Psoas muscle (tissue), 8 donors: ENCODE results near the gene TEX50. TPM values are rescaled to one million over a fixed set of nuclear protein-coding genes. Genes with fewer than 3 reads are reported as not detected.

Experiments used
- ATAC-seq, 4 donors: fragments of 200-7000 bp; cut with Tn5 transposase; one replicate each; pipeline ENCODE4 v1.9.1; 2020; ENCODE audit warnings: moderate library complexity in 3 of 4, mild to moderate bottlenecking in 2 of 4
- DNase-seq, 2 donors: peaks; one replicate each; pipeline ENCODE4 v3.0.0-alpha.2; 2020
- H3K27ac ChIP-seq: fragments of 200-600 bp; one replicate; pipeline ENCODE4 v1.8.0; 2022
- H3K27me3 ChIP-seq, 3 donors: fragments of 200-600 bp in 1 of 3; one replicate each; pipeline versions ENCODE4 v1.6.1 to v1.8.0; 2013 to 2022; ENCODE audit warnings: low read length in 2 of 3, mild to moderate bottlenecking in 2 of 3, moderate library complexity in 1 of 3; ENCODE audit not compliant: insufficient read depth in 3 of 3
- H3K36me3 ChIP-seq, 2 donors: fragments of 200-600 bp in 1 of 2; one replicate each; pipeline versions ENCODE4 v1.6.1 to v1.8.0; 2013 to 2022; ENCODE audit warnings: low read depth in 1 of 2, mild to moderate bottlenecking in 1 of 2, moderate library complexity in 1 of 2; ENCODE audit not compliant: insufficient read depth in 1 of 2
- H3K4me1 ChIP-seq: fragments of 200-600 bp; one replicate; pipeline ENCODE4 v1.8.0; 2022
- H3K4me3 ChIP-seq: fragments of 200-600 bp; one replicate; pipeline ENCODE4 v1.8.0; 2022; ENCODE audit warnings: mild to moderate bottlenecking
- H3K9me3 ChIP-seq: fragments of 200-600 bp; one replicate; pipeline ENCODE4 v1.8.0; 2022
- WGBS, 3 donors: extraction: QIAGEN DNeasy Blood & Tissue Kit; methylation state at CpG; one replicate each; pipeline versions ENCODE4 v1.1.6 to v1.1.7; 2013; 5-methylcytosine and 5-hydroxymethylcytosine counted together
- intact Hi-C, 2 donors: fragments of 100-400 bp; cut with DNase I; formaldehyde crosslinking; loops; one replicate each; pipeline versions ENCODE4 v1.11.0 to v1.14.2; 2022
- polyA plus RNA-seq, 3 donors: library from polyadenylated mRNA; stranded (reverse); fragments of 200-250 nt; gene quantifications; one replicate each; pipeline ENCODE4 v1.2.3, GENCODE V29; 2013
- total RNA-seq, 4 donors: library from RNA; stranded (reverse); fragmentation: NEBNext Ultra II Directional in 2 of 4; extraction: Animal tissue kit (Norgen Biotek cat#: 25700) in 2 of 4; gene quantifications; one replicate each; pipeline versions ENCODE4 v1.2.1 to v1.2.4, GENCODE V29; 2021 to 2023
- TF ChIP-seq, protein P1 (sequence below): fragments of 200-600 bp; IDR thresholded peaks from one replicate; pipeline ENCODE4 v1.8.0; 2022; ENCODE audit warnings: antibody characterized with exemption
- donor health status: healthy with polysubstance abuse.
- donor health status: DM: no; HTN: no; CAD: no; lungs with moderate emphysema.
- donor health status: Bipolar disorder and iron deficiency.
- donor health status: healthy.
- donor health status: DM: yes; HTN: yes; CAD: no.
- donor health status: DM: no; HTN: no; CAD: no.
- donor health status: DM: no; HTN: no; CAD: no.
- donor health status: DM: yes; HTN: yes; CAD: no.

Gene TEX50
- total and polyA plus RNA-seq, 7 donors, result not detected

DNA sequence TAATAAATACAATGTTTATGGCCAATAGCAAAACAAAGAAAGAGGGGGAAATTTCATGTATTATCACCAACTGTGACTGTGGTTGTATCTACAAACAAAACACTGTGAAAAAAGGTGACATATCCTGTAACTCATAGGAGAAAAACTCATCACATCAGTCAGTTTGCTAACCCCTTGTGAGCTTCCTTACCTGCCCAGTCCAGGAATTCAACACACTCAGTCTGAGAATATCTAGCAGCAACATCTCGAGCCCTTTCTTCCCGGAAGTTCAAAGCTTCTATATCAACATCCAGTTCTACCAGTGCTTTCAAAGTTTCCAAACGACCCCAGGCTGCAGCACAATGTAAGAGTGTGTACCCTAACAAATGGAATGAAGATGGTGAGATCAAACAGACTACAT lies 11.5 kb downstream of the TEX50 start:
- intact Hi-C loops, result no loop called here
- Histone ChIP-seq H3K27ac (no peak overlapping the region), H3K27me3 (no peaks in the 10 kb centered on the region), H3K4me1 (no peaks in the 10 kb centered on the region), H3K9me3 (no peaks in the 10 kb centered on the region), H3K36me3 (no peaks in the 10 kb centered on the region), H3K4me3 (no peak overlapping the region)
- TF ChIP-seq, protein P1, sequence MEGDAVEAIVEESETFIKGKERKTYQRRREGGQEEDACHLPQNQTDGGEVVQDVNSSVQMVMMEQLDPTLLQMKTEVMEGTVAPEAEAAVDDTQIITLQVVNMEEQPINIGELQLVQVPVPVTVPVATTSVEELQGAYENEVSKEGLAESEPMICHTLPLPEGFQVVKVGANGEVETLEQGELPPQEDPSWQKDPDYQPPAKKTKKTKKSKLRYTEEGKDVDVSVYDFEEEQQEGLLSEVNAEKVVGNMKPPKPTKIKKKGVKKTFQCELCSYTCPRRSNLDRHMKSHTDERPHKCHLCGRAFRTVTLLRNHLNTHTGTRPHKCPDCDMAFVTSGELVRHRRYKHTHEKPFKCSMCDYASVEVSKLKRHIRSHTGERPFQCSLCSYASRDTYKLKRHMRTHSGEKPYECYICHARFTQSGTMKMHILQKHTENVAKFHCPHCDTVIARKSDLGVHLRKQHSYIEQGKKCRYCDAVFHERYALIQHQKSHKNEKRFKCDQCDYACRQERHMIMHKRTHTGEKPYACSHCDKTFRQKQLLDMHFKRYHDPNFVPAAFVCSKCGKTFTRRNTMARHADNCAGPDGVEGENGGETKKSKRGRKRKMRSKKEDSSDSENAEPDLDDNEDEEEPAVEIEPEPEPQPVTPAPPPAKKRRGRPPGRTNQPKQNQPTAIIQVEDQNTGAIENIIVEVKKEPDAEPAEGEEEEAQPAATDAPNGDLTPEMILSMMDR, result no peak
- ATAC-seq (no peak), DNase-seq (no peak)
- WGBS, 3 donors, result 67 to 75% (median 70%) methylated on average over 3 of the region's 3 CpGs

DNA sequence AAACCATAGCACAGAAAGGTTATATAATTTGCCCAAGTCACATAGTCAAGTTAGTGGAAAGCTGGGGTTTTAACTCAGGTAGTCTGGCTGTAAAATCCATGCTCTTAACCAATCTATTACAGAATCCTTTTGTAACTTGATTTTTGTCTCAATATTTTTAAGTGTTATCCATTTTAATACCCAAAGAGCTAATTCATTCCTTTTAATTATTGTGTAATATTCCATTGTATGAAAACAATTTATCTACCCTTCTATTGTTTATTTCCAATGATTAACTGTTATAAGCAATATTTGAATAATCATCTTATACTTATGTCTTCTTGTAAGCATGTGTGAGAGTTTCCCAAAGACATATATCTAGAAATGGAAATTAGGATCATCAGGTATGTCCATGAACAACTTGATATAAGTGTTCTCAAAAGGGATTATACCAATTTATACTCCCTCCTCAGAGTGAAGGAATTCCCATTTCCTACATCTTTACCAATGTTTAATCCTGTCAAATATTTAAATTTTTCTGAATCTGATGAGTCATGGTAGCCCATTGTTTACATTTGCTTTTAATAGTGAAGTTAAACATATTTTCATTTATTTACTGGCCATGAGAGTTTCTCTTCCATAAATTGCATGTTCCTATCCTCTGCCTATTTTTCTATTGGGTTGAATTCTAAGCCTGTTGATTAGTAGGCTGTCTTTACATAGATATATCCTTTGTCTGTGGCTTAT lies 13.9 kb downstream of the TEX50 start:
- intact Hi-C loops, result no loop called here
- TF ChIP-seq, protein P1, result no peak

DNA sequence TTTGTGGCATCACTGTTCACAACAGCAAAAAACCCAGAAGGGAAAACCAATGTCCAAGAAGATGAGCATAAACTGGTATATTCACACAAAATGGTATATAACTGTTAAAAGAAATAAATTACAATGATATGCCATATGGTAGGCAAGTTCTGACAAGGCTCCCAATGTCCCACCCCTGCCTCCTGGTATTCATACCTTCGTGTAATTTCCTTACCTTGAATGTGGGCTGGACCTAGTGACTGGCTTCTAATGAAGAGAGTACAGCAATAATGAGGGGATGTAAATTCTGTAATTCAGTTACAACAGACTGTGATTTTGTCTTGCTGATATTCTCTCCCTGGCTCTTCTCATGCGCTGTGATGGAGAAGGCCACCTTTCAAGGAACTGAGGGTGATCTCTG lies 25.2 kb downstream of the TEX50 start:
- H3K36me3 ChIP-seq, result no peaks in the 10 kb centered on the region
- no peak for ATAC-seq
- intact Hi-C loops, result no loop called here

More for the DNA sequence above, 13.9 kb downstream of the TEX50 start:
- Histone ChIP-seq H3K27me3 (no peaks in the 10 kb centered on the region), H3K36me3 (no peaks in the 10 kb centered on the region), H3K27ac (no peak overlapping the region), H3K9me3 (no peaks in the 10 kb centered on the region), H3K4me1 (no peaks in the 10 kb centered on the region), H3K4me3 (no peak overlapping the region)
- DNase-seq (no peak), ATAC-seq (no peak)

DNA sequence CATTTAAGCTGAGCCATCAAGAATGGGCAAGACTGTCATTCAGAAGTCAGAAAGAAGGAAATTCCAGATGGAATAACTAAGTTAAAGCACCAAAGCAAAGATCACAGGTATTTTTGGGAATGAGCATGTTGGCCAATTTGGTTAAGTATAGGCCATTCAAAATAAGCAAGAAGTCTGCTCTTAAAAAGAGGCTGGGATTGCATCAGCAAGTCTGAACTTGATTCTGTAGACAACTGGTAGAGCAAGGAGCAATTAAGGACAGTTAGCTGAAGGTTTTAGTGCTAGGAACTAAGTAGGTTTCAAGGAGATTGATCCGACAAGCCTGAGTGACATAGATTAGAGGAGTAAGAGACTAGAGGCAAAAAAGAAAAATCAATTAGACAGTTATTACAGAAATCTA lies 26.1 kb downstream of the TEX50 start:
- TF ChIP-seq, protein P1, result no peak
- H3K36me3 ChIP-seq, result no peaks in the 10 kb centered on the region
- no peak for DNase-seq
- 86 to 96% (median 89%) methylated on average over 1 of the region's 1 CpG for WGBS, 3 donors
- H3K27me3 ChIP-seq, result no peaks in the 10 kb centered on the region
- H3K4me1 ChIP-seq, result no peaks in the 10 kb centered on the region
- no peak overlapping the region for H3K4me3 ChIP-seq
- no peak overlapping the region for H3K27ac ChIP-seq
- peaks cover 2% of the 10 kb centered on the region for H3K9me3 ChIP-seq
- intact Hi-C loops, result no loop called here
- no peak for ATAC-seq

More for the DNA sequence above, 25.2 kb downstream of the TEX50 start:
- WGBS, 3 donors, result 80 to 88% (median 82%) methylated on average over 2 of the region's 2 CpGs
- no peaks in the 10 kb centered on the region for H3K27me3 ChIP-seq
- peaks cover 7% of the 10 kb centered on the region for H3K9me3 ChIP-seq
- TF ChIP-seq, protein P1, result no peak
- H3K4me3 ChIP-seq, result no peak overlapping the region
- no peaks in the 10 kb centered on the region for H3K4me1 ChIP-seq
- no peak for DNase-seq
- H3K27ac ChIP-seq, result no peak overlapping the region

DNA sequence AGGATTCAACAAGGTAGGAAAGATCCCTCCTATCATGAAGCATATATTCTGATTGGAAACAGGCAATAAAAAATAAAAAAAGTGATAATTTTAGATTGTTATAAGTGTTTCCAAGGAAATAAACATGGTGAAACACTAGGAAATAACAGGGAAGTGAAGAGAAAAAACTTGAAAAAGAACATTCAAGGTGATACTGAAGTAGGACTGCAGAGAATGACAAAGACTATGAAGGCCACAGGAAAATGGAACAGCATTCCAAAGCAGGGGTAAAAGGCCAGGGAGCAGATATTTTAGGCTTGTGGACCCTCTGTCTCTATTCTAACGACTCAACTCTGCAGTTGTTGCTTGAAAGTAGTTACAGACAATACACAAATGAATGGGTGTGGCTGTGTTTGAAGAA lies 26.6 kb downstream of the TEX50 start:
- no peak for ATAC-seq
- no peak for DNase-seq
- H3K27me3 ChIP-seq, result no peaks in the 10 kb centered on the region
- no peaks in the 10 kb centered on the region for H3K36me3 ChIP-seq
- TF ChIP-seq, protein P1, result no peak
- intact Hi-C loops, result no loop called here
- no peak overlapping the region for H3K4me3 ChIP-seq
- H3K4me1 ChIP-seq, result no peaks in the 10 kb centered on the region
- 3 to 26% (median 17%) methylated on average over 1 of the region's 1 CpG for WGBS, 3 donors
- no peak overlapping the region for H3K27ac ChIP-seq
- no peaks in the 10 kb centered on the region for H3K9me3 ChIP-seq
